ENCODE results near the gene P2RX1. TPM values are rescaled to one million over a fixed set of nuclear protein-coding genes. Genes with fewer than 3 reads are reported as not detected.
A peak's percentile ranks its signal among the peaks of the same experiment; 100 is the strongest.

P2RX1 gene
- total RNA-seq, 1 experiment from 2014 or later, result not detected

GRCh38 chr17:3962217-3962964 is 46.1 kb upstream of the P2RX1 start:
- no peaks in the 10 kb centered on the region for H3K27me3 ChIP-seq (ENCODE audit: insufficient read depth, low read depth)
- H3F3A ChIP-seq (ENCODE audit: insufficient read depth, low read depth), result peaks cover 40% of the 10 kb centered on the region
- CTCF ChIA-PET, result interaction anchor here (0.5 kb wide), 1 partner anchor 182 kb away, joined by 9 read pairs; no protein-coding TSS in a partner anchor

GRCh38 chr17:3961564-3962047 is 45.3 kb upstream of the P2RX1 start:
- no peaks in the 10 kb centered on the region for H3K36me3 ChIP-seq (ENCODE audit: low read depth)
- peaks cover 25% of the 10 kb centered on the region for H3K4me1 ChIP-seq (replicated peaks; ENCODE audit: insufficient read depth)
- no peak for DNase-seq
- no peaks in the 10 kb centered on the region for H3K9me2 ChIP-seq (ENCODE audit: insufficient read depth)
- CTCF ChIA-PET, result no interaction called here
- intact Hi-C loops (cut with micrococcal nuclease; ENCODE audit: unreplicated experiment), result no loop called here
- H3K4me3 ChIP-seq, result no peak overlapping the region
- H3K9me3 ChIP-seq (ENCODE audit: insufficient read depth, low read depth), result no peaks in the 10 kb centered on the region
- POLR2A ChIA-PET (ENCODE audit: unreplicated experiment), result no interaction called here
- peaks cover 40% of the 10 kb centered on the region for H3F3A ChIP-seq (ENCODE audit: insufficient read depth, low read depth)
- no peaks in the 10 kb centered on the region for H3K27me3 ChIP-seq (ENCODE audit: insufficient read depth, low read depth)
- BruUV-seq (replicated peaks), result no TSS peak
- no peaks in the 10 kb centered on the region for H3K79me2 ChIP-seq (ENCODE audit: low read depth)
- H3K27ac ChIP-seq, result no peak overlapping the region
- H4K20me1 ChIP-seq (ENCODE audit: insufficient read depth), result no peaks in the 10 kb centered on the region
- H2AFZ ChIP-seq, result no peak overlapping the region
- TF ChIP-seq CTCF (conservative IDR thresholded peaks at IDR 0.05), result no peak
- TF ChIP-seq EZH2 (IDR thresholded peaks at IDR 0.05; ENCODE audit: low read depth), result no peak
- no peak overlapping the region for H3K4me2 ChIP-seq

More at GRCh38 chr17:3962217-3962964, 46.1 kb upstream of the P2RX1 start:
- Histone ChIP-seq H3K4me3 (no peak overlapping the region), H2AFZ (no peak overlapping the region), H3K9me3 (ENCODE audit: insufficient read depth, low read depth) (no peaks in the 10 kb centered on the region), H3K36me3 (ENCODE audit: low read depth) (no peaks in the 10 kb centered on the region), H3K4me1 (replicated peaks; ENCODE audit: insufficient read depth) (peaks cover 25% of the 10 kb centered on the region), H3K9me2 (ENCODE audit: insufficient read depth) (no peaks in the 10 kb centered on the region), H3K79me2 (ENCODE audit: low read depth) (no peaks in the 10 kb centered on the region), H3K27ac (no peak overlapping the region), H4K20me1 (ENCODE audit: insufficient read depth) (no peaks in the 10 kb centered on the region), H3K4me2 (no peak overlapping the region)
- POLR2A ChIA-PET (ENCODE audit: unreplicated experiment), result no interaction called here
- intact Hi-C loops (cut with micrococcal nuclease; ENCODE audit: unreplicated experiment), result no loop called here
- no peak for DNase-seq
- BruUV-seq (replicated peaks), result no TSS peak
- TF ChIP-seq EZH2 (IDR thresholded peaks at IDR 0.05; ENCODE audit: low read depth), result no peak
- no peak for TF ChIP-seq CTCF (conservative IDR thresholded peaks at IDR 0.05)

GRCh38 chr17:3960764-3961163 is 44.5 kb upstream of the P2RX1 start:
- H3K27ac ChIP-seq, result no peak overlapping the region
- no peak for DNase-seq
- H3K27me3 ChIP-seq (ENCODE audit: insufficient read depth, low read depth), result no peaks in the 10 kb centered on the region
- H3K9me2 ChIP-seq (ENCODE audit: insufficient read depth), result no peaks in the 10 kb centered on the region
- no peaks in the 10 kb centered on the region for H4K20me1 ChIP-seq (ENCODE audit: insufficient read depth)
- H3K9me3 ChIP-seq (ENCODE audit: insufficient read depth, low read depth), result no peaks in the 10 kb centered on the region
- H3K4me3 ChIP-seq, result no peak overlapping the region
- POLR2A ChIA-PET (ENCODE audit: unreplicated experiment), result no interaction called here
- H3F3A ChIP-seq (ENCODE audit: insufficient read depth, low read depth), result peaks cover 44% of the 10 kb centered on the region
- CTCF ChIA-PET, result no interaction called here
- H3K36me3 ChIP-seq (ENCODE audit: low read depth), result no peaks in the 10 kb centered on the region
- no peaks in the 10 kb centered on the region for H3K79me2 ChIP-seq (ENCODE audit: low read depth)
- intact Hi-C loops (cut with micrococcal nuclease; ENCODE audit: unreplicated experiment), result no loop called here
- TF ChIP-seq EZH2 (IDR thresholded peaks at IDR 0.05; ENCODE audit: low read depth), result no peak
- no peak for TF ChIP-seq CTCF (conservative IDR thresholded peaks at IDR 0.05)
- no TSS peak for BruUV-seq (replicated peaks)
- H3K4me2 ChIP-seq, result peak overlapping the region; percentile 65; the same call in 1 of the 2 replicates
- peaks cover 25% of the 10 kb centered on the region for H3K4me1 ChIP-seq (replicated peaks; ENCODE audit: insufficient read depth)
- H2AFZ ChIP-seq, result no peak overlapping the region

Data from PC-9 (cell line).